ENCODE results near the gene PTPN1. TPM values are rescaled to one million over a fixed set of nuclear protein-coding genes. Genes with fewer than 3 reads are reported as not detected.
A peak's percentile ranks its signal among the peaks of the same experiment; 100 is the strongest.
"Not testable (repeated sequence)": the region's sequence is repeated elsewhere in the genome, so short reads cannot be mapped to it uniquely, and the experiment has no call there.

Gene PTPN1
- total and polyA plus RNA-seq, 2 of the 13 experiments (the other 11 are each of a cell fraction or from before 2014, with no cell fraction given), result 17.7 to 37.2 TPM

DNA sequence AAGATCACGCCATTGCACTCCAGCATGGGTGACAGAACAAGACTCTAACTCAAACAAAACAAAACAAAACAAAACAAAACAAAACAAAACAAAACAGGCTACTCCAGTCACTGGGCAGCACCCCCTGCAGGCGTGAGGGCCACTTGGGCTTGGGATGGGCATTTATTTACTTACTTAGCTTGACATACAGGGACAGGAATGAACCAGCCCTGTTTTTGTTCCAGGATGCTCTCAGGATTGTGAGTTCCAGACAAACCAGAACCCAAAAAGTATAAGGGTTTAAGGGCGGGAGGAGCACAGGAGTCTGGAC is 4.0 kb upstream of the PTPN1 start (continued):
- TF ChIP-seq, protein P1, sequence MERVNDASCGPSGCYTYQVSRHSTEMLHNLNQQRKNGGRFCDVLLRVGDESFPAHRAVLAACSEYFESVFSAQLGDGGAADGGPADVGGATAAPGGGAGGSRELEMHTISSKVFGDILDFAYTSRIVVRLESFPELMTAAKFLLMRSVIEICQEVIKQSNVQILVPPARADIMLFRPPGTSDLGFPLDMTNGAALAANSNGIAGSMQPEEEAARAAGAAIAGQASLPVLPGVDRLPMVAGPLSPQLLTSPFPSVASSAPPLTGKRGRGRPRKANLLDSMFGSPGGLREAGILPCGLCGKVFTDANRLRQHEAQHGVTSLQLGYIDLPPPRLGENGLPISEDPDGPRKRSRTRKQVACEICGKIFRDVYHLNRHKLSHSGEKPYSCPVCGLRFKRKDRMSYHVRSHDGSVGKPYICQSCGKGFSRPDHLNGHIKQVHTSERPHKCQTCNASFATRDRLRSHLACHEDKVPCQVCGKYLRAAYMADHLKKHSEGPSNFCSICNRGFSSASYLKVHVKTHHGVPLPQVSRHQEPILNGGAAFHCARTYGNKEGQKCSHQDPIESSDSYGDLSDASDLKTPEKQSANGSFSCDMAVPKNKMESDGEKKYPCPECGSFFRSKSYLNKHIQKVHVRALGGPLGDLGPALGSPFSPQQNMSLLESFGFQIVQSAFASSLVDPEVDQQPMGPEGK (CRISPR knock-in tag; IDR thresholded peaks at IDR 0.05), result no peak
- no peak for TF ChIP-seq ZNF224 (CRISPR knock-in tag; IDR thresholded peaks at IDR 0.05)

DNA sequence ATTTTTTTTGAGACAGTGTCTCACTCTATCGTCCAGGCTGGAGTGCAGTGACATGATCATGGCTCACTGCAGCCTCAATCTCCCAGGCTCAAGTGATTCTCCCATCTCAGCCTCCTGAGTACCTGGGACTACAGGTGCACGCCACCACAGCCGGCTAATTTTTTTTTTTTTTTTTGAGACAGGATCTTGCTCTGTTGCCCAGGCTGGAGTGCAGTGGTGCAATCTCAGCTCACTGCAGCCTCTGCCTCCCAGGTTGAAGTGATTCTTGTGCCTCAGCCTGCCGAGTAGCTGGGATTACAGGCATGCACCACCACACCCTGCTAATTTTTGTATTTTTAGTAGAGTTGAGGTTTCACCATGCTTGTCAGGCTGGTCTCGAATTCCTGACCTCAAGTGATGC is 2.4 kb upstream of the PTPN1 start:
- DNase-seq (ENCODE audit: low spot score); H3K27me3 ChIP-seq (ENCODE audit: control insufficient read depth in 1 of 2, insufficient read depth in 2 of 2, low read length in 2 of 2); H3K27ac ChIP-seq (ENCODE audit: extremely low read length, insufficient read depth, low read length); H3K9ac ChIP-seq (ENCODE audit: insufficient read depth, low read depth, low read length); H3K4me3 ChIP-seq (replicated peaks in 1 of 3; ENCODE audit: insufficient read depth in 1 of 3, low read depth in 2 of 3, low read length in 3 of 3); FAIRE-seq; H3K9me3 ChIP-seq (ENCODE audit: low read length); BruUV-seq (replicated peaks); intact Hi-C loops (cut with micrococcal nuclease; ENCODE audit: unreplicated experiment); H3K36me3 ChIP-seq (replicated peaks in 1 of 2; ENCODE audit: control insufficient read depth in 1 of 2, insufficient read depth in 2 of 2, low read length in 2 of 2); H2AFZ ChIP-seq (ENCODE audit: low read length); ATAC-seq; POLR2A ChIA-PET; CTCF ChIA-PET (ENCODE audit: low intra/inter-chr PET ratio, low total read pairs); in situ Hi-C loops (cut with HindIII; ENCODE audit: extremely low pct_ligation_motif_present, low pct_unique_long_range_greater_than_20kb): not testable (repeated sequence)
- Histone ChIP-seq H3K4me1 (ENCODE audit: insufficient read depth, low read length) (peaks cover 62% of the 10 kb centered on the region), H3K4me2 (ENCODE audit: low read depth, low read length) (0 out of 2 replicates have a peak overlapping the region, but pooled peaks have one; percentile 57), H4K20me1 (ENCODE audit: insufficient read depth, low read length) (peaks cover 18% of the 10 kb centered on the region), H3K79me2 (ENCODE audit: insufficient read depth, low read length) (peaks cover 25% of the 10 kb centered on the region)
- peak; percentile 46 for TF ChIP-seq ZNF460 (CRISPR knock-in tag; IDR thresholded peaks at IDR 0.05; ENCODE audit: borderline replicate concordance)
- TF ChIP-seq ZNF121 (CRISPR knock-in tag; IDR thresholded peaks at IDR 0.05), result peak; percentile 94
- TF ChIP-seq, protein P2, sequence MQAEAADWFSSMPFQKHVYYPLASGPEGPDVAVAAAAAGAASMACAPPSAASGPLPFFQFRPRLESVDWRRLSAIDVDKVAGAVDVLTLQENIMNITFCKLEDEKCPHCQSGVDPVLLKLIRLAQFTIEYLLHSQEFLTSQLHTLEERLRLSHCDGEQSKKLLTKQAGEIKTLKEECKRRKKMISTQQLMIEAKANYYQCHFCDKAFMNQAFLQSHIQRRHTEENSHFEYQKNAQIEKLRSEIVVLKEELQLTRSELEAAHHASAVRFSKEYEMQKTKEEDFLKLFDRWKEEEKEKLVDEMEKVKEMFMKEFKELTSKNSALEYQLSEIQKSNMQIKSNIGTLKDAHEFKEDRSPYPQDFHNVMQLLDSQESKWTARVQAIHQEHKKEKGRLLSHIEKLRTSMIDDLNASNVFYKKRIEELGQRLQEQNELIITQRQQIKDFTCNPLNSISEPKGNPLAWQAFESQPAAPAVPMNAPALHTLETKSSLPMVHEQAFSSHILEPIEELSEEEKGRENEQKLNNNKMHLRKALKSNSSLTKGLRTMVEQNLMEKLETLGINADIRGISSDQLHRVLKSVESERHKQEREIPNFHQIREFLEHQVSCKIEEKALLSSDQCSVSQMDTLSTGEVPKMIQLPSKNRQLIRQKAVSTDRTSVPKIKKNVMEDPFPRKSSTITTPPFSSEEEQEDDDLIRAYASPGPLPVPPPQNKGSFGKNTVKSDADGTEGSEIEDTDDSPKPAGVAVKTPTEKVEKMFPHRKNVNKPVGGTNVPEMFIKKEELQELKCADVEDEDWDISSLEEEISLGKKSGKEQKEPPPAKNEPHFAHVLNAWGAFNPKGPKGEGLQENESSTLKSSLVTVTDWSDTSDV (CRISPR knock-in tag; IDR thresholded peaks at IDR 0.05), result 0 out of 2 replicates have a peak, but pooled peaks have one; percentile 8
- TF ChIP-seq, protein P3, sequence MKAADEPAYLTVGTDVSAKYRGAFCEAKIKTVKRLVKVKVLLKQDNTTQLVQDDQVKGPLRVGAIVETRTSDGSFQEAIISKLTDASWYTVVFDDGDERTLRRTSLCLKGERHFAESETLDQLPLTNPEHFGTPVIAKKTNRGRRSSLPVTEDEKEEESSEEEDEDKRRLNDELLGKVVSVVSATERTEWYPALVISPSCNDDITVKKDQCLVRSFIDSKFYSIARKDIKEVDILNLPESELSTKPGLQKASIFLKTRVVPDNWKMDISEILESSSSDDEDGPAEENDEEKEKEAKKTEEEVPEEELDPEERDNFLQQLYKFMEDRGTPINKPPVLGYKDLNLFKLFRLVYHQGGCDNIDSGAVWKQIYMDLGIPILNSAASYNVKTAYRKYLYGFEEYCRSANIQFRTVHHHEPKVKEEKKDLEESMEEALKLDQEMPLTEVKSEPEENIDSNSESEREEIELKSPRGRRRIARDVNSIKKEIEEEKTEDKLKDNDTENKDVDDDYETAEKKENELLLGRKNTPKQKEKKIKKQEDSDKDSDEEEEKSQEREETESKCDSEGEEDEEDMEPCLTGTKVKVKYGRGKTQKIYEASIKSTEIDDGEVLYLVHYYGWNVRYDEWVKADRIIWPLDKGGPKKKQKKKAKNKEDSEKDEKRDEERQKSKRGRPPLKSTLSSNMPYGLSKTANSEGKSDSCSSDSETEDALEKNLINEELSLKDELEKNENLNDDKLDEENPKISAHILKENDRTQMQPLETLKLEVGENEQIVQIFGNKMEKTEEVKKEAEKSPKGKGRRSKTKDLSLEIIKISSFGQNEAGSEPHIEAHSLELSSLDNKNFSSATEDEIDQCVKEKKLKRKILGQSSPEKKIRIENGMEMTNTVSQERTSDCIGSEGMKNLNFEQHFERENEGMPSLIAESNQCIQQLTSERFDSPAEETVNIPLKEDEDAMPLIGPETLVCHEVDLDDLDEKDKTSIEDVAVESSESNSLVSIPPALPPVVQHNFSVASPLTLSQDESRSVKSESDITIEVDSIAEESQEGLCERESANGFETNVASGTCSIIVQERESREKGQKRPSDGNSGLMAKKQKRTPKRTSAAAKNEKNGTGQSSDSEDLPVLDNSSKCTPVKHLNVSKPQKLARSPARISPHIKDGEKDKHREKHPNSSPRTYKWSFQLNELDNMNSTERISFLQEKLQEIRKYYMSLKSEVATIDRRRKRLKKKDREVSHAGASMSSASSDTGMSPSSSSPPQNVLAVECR (CRISPR knock-in tag; IDR thresholded peaks at IDR 0.05; ENCODE audit: borderline replicate concordance), result 0 out of 2 replicates have a peak, but pooled peaks have one; percentile 16
- WGBS (ENCODE audit: low lambda C conversion rate), result 61% methylated on average over 5 of the region's 5 CpGs
